IPS DF 6.9 (cell line): Measurements from ENCODE around the gene HS1BP3.
A peak's percentile ranks its signal among the peaks of the same experiment; 100 is the strongest.

Experiments used
- DNase-seq: peaks from one replicate; pipeline ENCODE4 v3.0.0-alpha.2; 2013; ENCODE audit warnings: low read depth, low spot score
- H3K27ac ChIP-seq: one replicate; pipeline ENCODE4 v1.5.1; 2013; ENCODE audit warnings: low read length, control low read depth
- H3K27me3 ChIP-seq: 2 replicates; pipeline ENCODE4 v1.6.1; 2013; ENCODE audit warnings: mild to moderate bottlenecking, low read length; ENCODE audit not compliant: control insufficient read depth, insufficient read depth
- H3K36me3 ChIP-seq: 2 replicates; pipeline ENCODE4 v1.6.1; 2013; ENCODE audit warnings: low read length; ENCODE audit not compliant: control insufficient read depth, insufficient read depth
- H3K4me1 ChIP-seq: 2 replicates; pipeline ENCODE4 v1.6.1; 2013; ENCODE audit warnings: low read length; ENCODE audit not compliant: control insufficient read depth, insufficient read depth
- H3K4me3 ChIP-seq: 2 replicates; pipeline ENCODE4 v1.5.1; 2013; ENCODE audit warnings: mild to moderate bottlenecking, low read length
- H3K9me3 ChIP-seq: 2 replicates; pipeline ENCODE4 v1.6.1; 2013; ENCODE audit warnings: low read length, inconsistent platforms; ENCODE audit not compliant: control insufficient read depth, insufficient read depth
- WGBS: extraction: QIAGEN DNeasy Blood & Tissue Kit; methylation state at CpG from one replicate; pipeline ENCODE4 v1.1.7; 2013; ENCODE audit warnings: mixed read lengths, missing lambda C conversion rate; ENCODE audit not compliant: insufficient read length, insufficient coverage; 5-methylcytosine and 5-hydroxymethylcytosine counted together

Gene HS1BP3

GRCh38 chr2:20615466-20616241 is 35.2 kb downstream of the HS1BP3 start:
- no peak for DNase-seq
- Histone ChIP-seq H3K4me1 (peaks cover 11% of the 10 kb centered on the region), H3K9me3 (no peaks in the 10 kb centered on the region), H3K27ac (no peak overlapping the region), H3K4me3 (no peak overlapping the region), H3K36me3 (no peaks in the 10 kb centered on the region), H3K27me3 (no peaks in the 10 kb centered on the region)
- WGBS, result no CpG with 5 or more reads among the region's 9 CpGs

DNA sequence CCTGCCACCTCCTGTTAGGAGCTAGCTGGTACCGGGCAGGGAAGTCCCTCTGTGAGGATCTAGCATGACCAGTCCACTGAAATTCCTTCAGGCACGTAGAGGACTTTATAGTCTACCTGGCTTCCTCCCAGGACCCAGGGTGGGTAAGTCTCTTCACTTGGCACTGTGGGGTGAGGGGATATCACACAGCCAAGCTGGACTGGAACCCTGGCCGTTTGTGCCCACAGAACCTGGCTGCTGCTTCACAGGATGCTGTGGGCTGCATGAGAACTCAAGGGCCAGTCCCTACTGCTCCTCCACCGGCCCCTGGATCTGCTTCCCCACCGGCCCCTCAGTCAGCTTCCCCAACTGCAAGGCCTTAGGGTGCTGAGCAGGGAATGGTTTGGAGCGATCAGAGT is 35.8 kb downstream of the HS1BP3 start:
- no CpG with 5 or more reads among the region's 6 CpGs for WGBS
- H3K27ac ChIP-seq, result no peak overlapping the region
- H3K36me3 ChIP-seq, result no peaks in the 10 kb centered on the region
- H3K9me3 ChIP-seq, result no peaks in the 10 kb centered on the region
- no peak overlapping the region for H3K4me3 ChIP-seq
- H3K27me3 ChIP-seq, result no peaks in the 10 kb centered on the region
- DNase-seq, result no peak
- peaks cover 11% of the 10 kb centered on the region for H3K4me1 ChIP-seq

DNA sequence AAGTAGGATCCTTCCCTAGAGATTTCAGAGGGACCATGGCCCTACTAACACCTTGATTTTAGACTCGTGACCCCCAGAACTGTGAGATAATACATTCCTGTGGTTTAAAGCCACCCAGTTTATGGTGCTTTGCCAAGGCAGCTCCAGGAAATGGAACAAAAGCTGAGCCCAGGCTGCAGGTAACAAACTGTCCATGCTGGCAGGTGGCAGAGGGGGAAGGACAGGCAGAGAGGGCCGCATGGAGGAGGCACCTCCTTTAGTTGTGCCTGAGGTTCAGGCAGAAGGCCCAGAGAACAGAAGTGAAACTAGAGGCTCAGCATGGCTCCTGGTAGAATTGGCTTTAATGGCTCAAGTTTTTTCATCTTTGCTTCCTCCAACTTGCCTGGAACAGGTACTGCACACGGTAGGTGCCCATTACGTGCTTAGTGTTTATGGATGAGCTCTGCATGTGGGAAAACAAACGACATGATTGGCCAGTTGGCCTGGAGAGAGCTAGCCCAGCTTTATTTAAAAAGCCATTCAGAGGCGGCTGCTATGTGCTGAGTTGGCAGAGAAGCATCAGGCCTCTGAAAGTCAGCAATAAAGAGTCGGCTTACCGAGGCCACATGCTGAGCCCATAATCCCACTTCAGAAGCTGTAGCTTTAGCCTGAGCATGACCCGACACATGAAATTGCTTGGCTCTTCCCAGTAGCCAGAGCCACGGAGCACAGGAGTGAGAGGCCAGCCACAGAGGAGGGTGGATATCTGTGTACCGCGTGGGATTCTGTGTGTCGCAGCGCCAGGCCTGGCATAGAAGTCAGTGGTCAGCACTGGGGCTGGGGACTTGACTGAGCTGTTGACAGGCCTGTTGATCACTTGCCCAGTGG is 36.5 kb downstream of the HS1BP3 start:
- peaks cover 11% of the 10 kb centered on the region for H3K4me1 ChIP-seq
- no peaks in the 10 kb centered on the region for H3K27me3 ChIP-seq
- peak; percentile 18 for DNase-seq
- WGBS, result no CpG with 5 or more reads among the region's 14 CpGs
- H3K9me3 ChIP-seq, result no peaks in the 10 kb centered on the region
- no peak overlapping the region for H3K4me3 ChIP-seq
- H3K27ac ChIP-seq, result no peak overlapping the region
- H3K36me3 ChIP-seq, result no peaks in the 10 kb centered on the region

GRCh38 chr2:20612925-20613916 is 37.7 kb downstream of the HS1BP3 start:
- no peak overlapping the region for H3K4me3 ChIP-seq
- no peak for DNase-seq
- no peak overlapping the region for H3K27ac ChIP-seq
- no CpG with 5 or more reads among the region's 17 CpGs for WGBS
- H3K36me3 ChIP-seq, result no peaks in the 10 kb centered on the region
- peaks cover 11% of the 10 kb centered on the region for H3K4me1 ChIP-seq
- H3K27me3 ChIP-seq, result no peaks in the 10 kb centered on the region
- H3K9me3 ChIP-seq, result no peaks in the 10 kb centered on the region

DNA sequence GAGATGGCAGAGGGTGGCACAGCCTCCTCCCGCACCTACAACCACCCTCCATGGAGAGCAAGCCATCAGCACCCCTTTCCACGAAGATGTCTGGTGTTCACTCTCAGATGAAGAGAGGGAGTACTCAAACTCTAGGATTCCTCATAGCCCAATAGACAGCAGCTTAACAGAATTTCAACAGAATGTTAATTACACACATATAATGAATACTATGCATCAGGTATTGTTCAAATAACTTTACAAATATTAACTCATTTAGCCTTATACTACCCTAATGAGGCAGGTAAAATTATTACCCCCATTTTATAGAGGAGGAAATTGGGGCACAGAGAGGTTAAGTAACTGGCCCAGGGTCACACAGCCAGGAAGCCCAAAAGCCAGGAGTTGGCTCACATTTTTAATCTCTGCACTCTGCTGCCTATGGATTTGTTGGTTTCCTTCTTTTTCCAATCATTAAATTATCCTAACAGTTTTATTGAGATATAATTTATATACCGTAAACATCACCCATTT is 39.0 kb downstream of the HS1BP3 start:
- WGBS, result no CpG with 5 or more reads among the region's 3 CpGs
- H3K4me1 ChIP-seq, result peaks cover 7% of the 10 kb centered on the region
- H3K36me3 ChIP-seq, result no peaks in the 10 kb centered on the region
- no peak overlapping the region for H3K4me3 ChIP-seq
- H3K27ac ChIP-seq, result no peak overlapping the region
- no peaks in the 10 kb centered on the region for H3K27me3 ChIP-seq
- no peak for DNase-seq
- H3K9me3 ChIP-seq, result no peaks in the 10 kb centered on the region

GRCh38 chr2:20611077-20611843 is 39.6 kb downstream of the HS1BP3 start:
- WGBS, result no CpG with 5 or more reads among the region's 15 CpGs
- no peak for DNase-seq

DNA sequence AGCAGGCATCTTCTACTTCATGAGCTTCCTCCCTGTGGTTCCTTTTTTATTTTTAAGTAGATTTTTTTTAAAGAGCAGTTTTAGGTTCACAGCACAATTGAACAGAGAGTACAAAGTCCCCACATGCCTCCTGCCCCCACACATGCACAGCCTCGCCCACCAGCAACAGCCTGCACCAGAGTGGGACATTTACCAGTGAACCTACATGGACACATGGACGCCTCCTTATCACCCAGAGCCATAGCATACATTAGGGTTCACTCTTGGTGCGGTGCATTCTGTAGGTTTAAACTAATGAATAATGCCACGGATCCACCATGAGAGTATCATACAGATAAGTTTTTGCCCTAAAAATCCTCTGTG is 40.9 kb downstream of the HS1BP3 start:
- H3K4me3 ChIP-seq, result no peak overlapping the region
- peaks cover 7% of the 10 kb centered on the region for H3K4me1 ChIP-seq
- WGBS, result no CpG with 5 or more reads among the region's 4 CpGs
- H3K36me3 ChIP-seq, result no peaks in the 10 kb centered on the region
- H3K27me3 ChIP-seq, result no peaks in the 10 kb centered on the region
- no peaks in the 10 kb centered on the region for H3K9me3 ChIP-seq
- no peak for DNase-seq
- no peak overlapping the region for H3K27ac ChIP-seq

More at GRCh38 chr2:20611077-20611843, 39.6 kb downstream of the HS1BP3 start:
- no peaks in the 10 kb centered on the region for H3K27me3 ChIP-seq
- H3K9me3 ChIP-seq, result no peaks in the 10 kb centered on the region
- no peak overlapping the region for H3K27ac ChIP-seq
- H3K4me3 ChIP-seq, result no peak overlapping the region
- no peaks in the 10 kb centered on the region for H3K36me3 ChIP-seq
- peaks cover 7% of the 10 kb centered on the region for H3K4me1 ChIP-seq

GRCh38 chr2:20609349-20609994 is 41.4 kb downstream of the HS1BP3 start:
- H3K4me1 ChIP-seq, result peaks cover 4% of the 10 kb centered on the region
- H3K9me3 ChIP-seq, result no peaks in the 10 kb centered on the region
- no peak overlapping the region for H3K4me3 ChIP-seq
- no peaks in the 10 kb centered on the region for H3K36me3 ChIP-seq
- no peaks in the 10 kb centered on the region for H3K27me3 ChIP-seq
- no peak for DNase-seq
- WGBS, result no CpG with 5 or more reads among the region's 7 CpGs
- no peak overlapping the region for H3K27ac ChIP-seq

GRCh38 chr2:20608666-20609348 is 42.1 kb downstream of the HS1BP3 start:
- peaks cover 1% of the 10 kb centered on the region; the same call in 1 of the 2 replicates for H3K4me1 ChIP-seq
- no peaks in the 10 kb centered on the region for H3K9me3 ChIP-seq
- no peaks in the 10 kb centered on the region for H3K27me3 ChIP-seq
- H3K4me3 ChIP-seq, result no peak overlapping the region
- no CpG with 5 or more reads among the region's 7 CpGs for WGBS
- H3K27ac ChIP-seq, result no peak overlapping the region
- no peak for DNase-seq
- no peaks in the 10 kb centered on the region for H3K36me3 ChIP-seq
